Coronary artery (tissue), 2 donors: ENCODE data around the gene NXN.
A peak's percentile ranks its signal among the peaks of the same experiment; 100 is the strongest.

Experiments used
- DNase-seq: peaks from one replicate; pipeline ENCODE4 v3.0.0-alpha.2; 2017; ENCODE audit warnings: low spot score
- H3K27ac ChIP-seq, 2 donors: fragments of 200-600 bp; sonication (generic); one replicate each; pipeline ENCODE4 v1.5.1; 2016 to 2019
- H3K4me3 ChIP-seq: fragments of 200-600 bp; sonication (generic); 2 replicates; pipeline ENCODE4 v1.5.1; 2016; ENCODE audit warnings: mild to moderate bottlenecking, moderate library complexity
- CTCF ChIP-seq: fragments of 200-600 bp; sonication (generic); IDR thresholded peaks from one replicate; pipeline ENCODE4 v1.5.1; 2019; ENCODE audit warnings: antibody characterized with exemption

Gene NXN

GRCh38 chr17:866568-867103 lies 112.9 kb downstream of the NXN start:
- Histone ChIP-seq H3K27ac (no peak overlapping the region), H3K4me3 (no peak overlapping the region)
- TF ChIP-seq CTCF: no peak
- no peak for DNase-seq

GRCh38 chr17:864315-864714 lies 115.3 kb downstream of the NXN start:
- no peak for DNase-seq
- TF ChIP-seq CTCF: no peak
- H3K27ac ChIP-seq: no peak overlapping the region
- no peak overlapping the region for H3K4me3 ChIP-seq

- Histone ChIP-seq H3K27ac (no peak overlapping the region), H3K4me3 (no peak overlapping the region)
- no peak for TF ChIP-seq CTCF
- DNase-seq: no peak
Observed at GRCh38 chr17:863880-864279, 115.7 kb downstream of the NXN start.

DNA sequence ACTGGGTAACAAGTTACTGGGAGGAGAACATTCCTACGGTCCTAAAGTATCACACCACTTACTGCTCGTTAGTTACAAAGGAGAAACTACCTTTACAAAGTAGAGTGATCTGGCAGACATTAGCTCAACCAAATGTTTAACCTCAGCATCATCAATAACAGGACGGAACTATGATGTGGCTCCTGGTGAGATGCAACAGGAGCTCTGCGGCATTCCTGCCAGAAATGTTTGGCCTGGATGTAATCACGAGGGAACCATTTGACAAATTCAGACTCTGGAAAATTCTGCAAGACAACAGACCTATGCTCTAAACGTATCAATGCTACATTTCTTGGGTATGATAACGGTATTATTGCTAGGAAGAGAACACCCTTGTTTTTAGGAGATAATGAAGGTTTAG lies 117.0 kb downstream of the NXN start:
- no peak for TF ChIP-seq CTCF
- Histone ChIP-seq H3K4me3 (no peak overlapping the region), H3K27ac (no peak overlapping the region)
- no peak for DNase-seq

GRCh38 chr17:861364-861763 lies 118.2 kb downstream of the NXN start:
- H3K4me3 ChIP-seq: no peak overlapping the region
- H3K27ac ChIP-seq: no peak overlapping the region
- no peak for TF ChIP-seq CTCF
- no peak for DNase-seq

GRCh38 chr17:860805-861204 lies 118.8 kb downstream of the NXN start:
- no peak for DNase-seq
- H3K4me3 ChIP-seq: no peak overlapping the region
- H3K27ac ChIP-seq: no peak overlapping the region
- no peak for TF ChIP-seq CTCF

DNA sequence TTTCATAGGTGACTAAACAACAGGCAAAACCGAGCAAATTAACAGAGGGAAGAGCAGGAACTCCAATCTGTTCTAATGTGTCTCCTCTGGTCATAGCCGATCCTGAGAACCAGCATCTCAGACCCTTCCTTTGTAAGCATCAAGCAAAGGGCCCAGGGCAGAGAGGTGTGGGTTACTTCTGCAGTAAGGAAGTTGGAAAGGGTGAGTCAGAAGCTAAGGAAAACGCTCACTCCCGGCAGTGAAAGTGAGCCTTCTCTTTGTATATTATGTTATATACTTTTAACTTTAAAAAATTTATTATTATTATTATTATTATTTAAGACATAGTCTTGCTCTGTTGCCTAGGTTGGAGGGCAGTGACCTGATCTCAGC lies 119.8 kb downstream of the NXN start:
- H3K4me3 ChIP-seq: peak overlapping the region; percentile 6
- no peak for DNase-seq
- H3K27ac ChIP-seq: peak overlapping the region; percentile 64 to 80
- TF ChIP-seq CTCF: no peak
